IMR-90 (cell line): Measurements from ENCODE around the gene SEPTIN5.

Source experiments
- CEBPB ChIP-seq: IDR thresholded peaks from 2 replicates; pipeline ENCODE4 v1.6.1; 2012; ENCODE audit warnings: low read depth, low read length, improper control_type of control experiment
- CTCF ChIP-seq: conservative IDR thresholded peaks from 2 replicates; pipeline ENCODE4 v1.5.1; 2012; ENCODE audit warnings: mild to moderate bottlenecking, low read depth, low read length, improper control_type of control experiment
- FOS ChIP-seq: fragments of 150-350 bp; IDR thresholded peaks from 2 replicates; pipeline ENCODE4 v1.6.1; 2016; ENCODE audit warnings: low read depth, low read length
- MAZ ChIP-seq: IDR thresholded peaks from 2 replicates; pipeline ENCODE4 v1.6.1; 2012; ENCODE audit warnings: low read depth, mild to moderate bottlenecking, low read length, improper control_type of control experiment, moderate library complexity, borderline replicate concordance
- MXI1 ChIP-seq: IDR thresholded peaks from 2 replicates; pipeline ENCODE4 v1.6.1; 2012; ENCODE audit warnings: low read depth, mild to moderate bottlenecking, low read length, moderate library complexity, borderline replicate concordance
- POLR2A ChIP-seq: IDR thresholded peaks from 2 replicates; pipeline ENCODE4 v1.6.1; 2012; ENCODE audit warnings: mild to moderate bottlenecking, low read depth, low read length
- RAD21 ChIP-seq: IDR thresholded peaks from 2 replicates; pipeline ENCODE4 v1.6.1; 2012; ENCODE audit warnings: low read length, improper control_type of control experiment
- RFX5 ChIP-seq: IDR thresholded peaks from 2 replicates; pipeline ENCODE4 v1.8.0; 2012; ENCODE audit warnings: low read depth, mild to moderate bottlenecking, low read length, moderate library complexity

DNA sequence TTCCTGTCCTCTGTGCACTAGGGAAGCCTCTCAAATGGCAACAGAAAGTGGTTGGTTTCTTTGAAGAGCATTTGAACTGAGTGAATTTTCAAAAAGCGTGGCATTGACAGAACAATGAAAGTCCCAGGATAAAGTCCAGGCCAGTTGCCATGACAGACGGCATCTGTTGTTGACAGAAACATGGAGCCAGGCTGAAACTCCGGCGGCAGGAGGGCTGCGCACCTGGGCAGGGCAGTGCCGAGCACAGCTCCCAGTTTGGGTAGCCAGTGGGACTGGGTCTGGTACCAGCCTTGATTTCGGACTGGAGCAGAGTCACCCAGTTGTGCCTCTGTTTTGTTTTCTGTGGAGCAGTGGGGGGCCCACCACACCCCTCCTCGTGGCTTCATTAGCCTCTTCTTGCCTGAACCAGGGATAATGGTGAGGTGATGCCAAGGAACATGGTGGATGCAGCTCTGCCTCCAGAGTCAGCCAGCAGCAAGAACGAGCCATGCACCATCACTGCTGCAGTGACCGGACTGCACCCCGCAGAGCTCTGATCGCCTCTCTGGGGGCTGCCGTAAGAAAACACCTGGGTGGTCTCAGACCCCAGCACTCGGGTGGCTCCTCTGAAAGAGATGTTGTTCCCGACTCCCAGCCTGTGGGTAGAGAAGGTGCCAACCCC lies 9.8 kb upstream of the SEPTIN5 start:
- no peak for TF ChIP-seq CTCF
- no peak for TF ChIP-seq POLR2A
- TF ChIP-seq RFX5, result no peak
- no peak for TF ChIP-seq CEBPB
- no peak for TF ChIP-seq MXI1
- TF ChIP-seq MAZ, result no peak
- no peak for TF ChIP-seq RAD21
- no peak for TF ChIP-seq FOS
